GM04503 (cell line): ENCODE results near the gene EXOSC10.
"Not testable (repeated sequence)": the region's sequence is repeated elsewhere in the genome, so short reads cannot be mapped to it uniquely, and the experiment has no call there.

Source experiments
- DNase-seq: peaks from one replicate; pipeline ENCODE4 v3.0.0-alpha.2; 2012; ENCODE audit warnings: low read depth

The EXOSC10 gene

GRCh38 chr1:11044086-11044848 lies 55.4 kb downstream of the EXOSC10 start:
- no peak for DNase-seq

- no peak for DNase-seq
Observed at GRCh38 chr1:11042995-11043874, 56.4 kb downstream of the EXOSC10 start.

DNA sequence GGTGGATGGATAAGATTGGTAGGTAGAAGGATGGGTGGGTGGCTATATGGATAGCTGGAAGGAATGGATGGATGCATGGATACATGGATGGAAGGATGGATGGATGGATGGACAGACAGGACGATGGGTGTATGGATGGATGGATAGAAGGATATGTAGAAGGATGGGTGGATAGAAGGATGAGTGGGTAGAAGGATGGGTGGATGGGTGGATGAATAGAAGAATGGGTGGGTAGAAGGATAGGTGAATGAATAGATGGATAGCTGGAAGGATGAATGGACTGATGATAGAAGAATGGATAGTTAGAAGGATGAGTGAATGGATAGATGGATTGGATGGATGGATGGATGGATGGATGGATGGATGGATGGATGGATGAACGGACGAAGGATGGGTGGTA lies 57.6 kb downstream of the EXOSC10 start:
- DNase-seq: no peak

- no peak for DNase-seq
Observed at GRCh38 chr1:11041048-11041447, 58.6 kb downstream of the EXOSC10 start.

GRCh38 chr1:11040105-11040429 lies 59.6 kb downstream of the EXOSC10 start:
- not testable (repeated sequence) for DNase-seq

DNA sequence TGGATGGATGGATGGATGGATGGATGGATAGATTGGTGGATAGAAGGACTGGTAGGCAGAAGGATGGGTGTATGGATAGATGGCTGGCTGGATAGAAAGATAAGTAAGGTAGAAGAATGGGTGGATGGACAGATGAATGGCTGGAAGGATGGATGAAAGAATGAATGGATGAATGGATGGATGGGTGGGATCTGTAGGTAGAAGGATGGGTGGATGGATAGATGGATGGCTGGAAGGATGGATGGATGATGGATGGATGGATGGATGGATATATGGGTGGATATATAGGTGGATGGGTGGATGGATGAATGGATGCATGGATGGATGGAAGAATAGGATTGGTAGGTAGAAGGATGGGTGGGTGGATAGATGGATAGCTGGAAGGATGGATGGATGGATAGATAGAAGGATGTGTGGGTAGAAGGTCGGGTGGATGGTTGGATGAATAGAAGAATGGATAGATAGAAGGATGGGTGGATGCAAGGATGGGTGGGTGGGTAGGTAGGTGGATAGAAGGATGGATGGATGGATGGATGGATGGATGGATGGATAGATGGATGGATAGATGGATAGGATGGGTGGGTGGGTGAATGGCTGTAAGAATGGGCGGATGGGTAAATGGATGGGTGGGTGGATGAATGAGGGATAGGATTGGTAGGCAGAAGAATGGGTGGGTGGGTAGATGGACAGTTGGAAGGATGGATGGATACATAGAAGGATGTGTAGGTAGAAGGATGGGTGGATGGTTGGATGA lies 60.1 kb downstream of the EXOSC10 start:
- DNase-seq: no peak

- peak; percentile 28 for DNase-seq
Observed at GRCh38 chr1:11037740-11038182, 61.9 kb downstream of the EXOSC10 start.

GRCh38 chr1:11037019-11037739 lies 62.5 kb downstream of the EXOSC10 start:
- not testable (repeated sequence) for DNase-seq

DNA sequence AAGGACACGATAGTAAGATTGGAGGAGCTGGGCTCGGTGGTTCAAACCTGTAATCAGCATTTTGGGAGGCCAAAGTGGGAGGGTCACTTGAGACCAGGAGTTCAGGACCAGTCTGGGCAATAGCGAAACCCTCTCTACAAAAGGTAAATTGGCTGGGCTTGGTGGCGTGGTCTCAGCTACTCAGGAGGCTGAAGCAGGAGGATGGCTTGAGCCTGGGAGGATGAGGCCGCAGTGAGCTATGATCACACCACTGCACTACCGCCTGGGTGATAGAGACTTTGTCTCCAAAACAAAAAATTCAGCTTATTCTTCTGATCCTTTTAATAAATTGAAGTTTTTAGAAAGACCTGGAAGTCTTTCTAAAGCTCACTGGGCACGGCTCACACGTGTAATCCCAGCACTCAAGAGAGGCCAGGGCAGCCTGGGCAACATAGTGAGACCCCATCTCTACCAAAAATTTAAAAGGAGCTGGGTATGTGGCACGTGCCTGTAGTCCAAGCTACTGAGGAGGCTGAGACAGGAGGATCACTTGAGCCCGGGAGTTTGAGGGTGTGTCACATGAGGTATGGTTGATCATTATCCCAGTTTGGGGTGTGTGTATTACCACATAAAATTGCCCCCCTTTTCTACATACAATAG lies 67.9 kb downstream of the EXOSC10 start:
- no peak for DNase-seq

GRCh38 chr1:11030865-11031264 lies 68.8 kb downstream of the EXOSC10 start:
- DNase-seq: no peak

- DNase-seq: no peak
Observed at GRCh38 chr1:11028018-11028417, 71.7 kb downstream of the EXOSC10 start.

DNA sequence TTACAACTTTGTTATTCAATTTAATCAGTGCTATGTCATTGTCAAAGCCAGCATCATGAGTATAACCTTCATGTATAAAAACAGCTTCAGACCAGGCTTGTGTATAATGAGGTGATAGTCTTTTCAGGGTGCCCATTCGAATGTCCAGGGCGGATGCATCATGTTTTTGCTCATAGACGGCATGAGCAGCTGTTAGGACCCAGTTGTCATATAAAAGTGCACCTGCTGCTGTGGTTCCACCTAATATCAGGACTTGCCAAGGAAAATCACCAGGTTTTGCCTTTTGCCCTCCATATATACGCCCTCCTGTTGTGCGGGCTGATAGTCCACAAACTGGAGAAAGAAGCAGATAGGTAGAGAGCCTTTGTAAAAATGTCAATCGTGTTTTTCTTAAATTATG lies 72.4 kb downstream of the EXOSC10 start:
- DNase-seq: no peak

DNA sequence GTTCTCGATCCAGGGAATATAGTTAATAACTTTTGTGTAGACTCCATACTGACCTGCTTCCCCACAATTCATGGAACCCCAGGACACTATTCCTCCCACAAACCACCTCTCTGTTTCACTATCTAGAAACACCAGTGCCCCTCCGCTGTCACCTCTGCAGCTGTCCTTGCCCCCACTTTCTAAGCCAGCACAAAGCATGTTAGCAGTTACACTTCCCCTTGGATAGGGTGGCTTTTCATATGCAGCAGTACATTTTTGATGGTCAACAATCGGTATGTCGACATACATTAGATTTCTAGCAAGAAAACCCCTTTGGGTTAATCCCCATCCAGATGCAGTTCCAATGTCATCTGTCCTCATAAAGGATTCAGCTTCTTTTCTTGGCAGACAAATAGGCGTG lies 72.8 kb downstream of the EXOSC10 start:
- DNase-seq: no peak

DNA sequence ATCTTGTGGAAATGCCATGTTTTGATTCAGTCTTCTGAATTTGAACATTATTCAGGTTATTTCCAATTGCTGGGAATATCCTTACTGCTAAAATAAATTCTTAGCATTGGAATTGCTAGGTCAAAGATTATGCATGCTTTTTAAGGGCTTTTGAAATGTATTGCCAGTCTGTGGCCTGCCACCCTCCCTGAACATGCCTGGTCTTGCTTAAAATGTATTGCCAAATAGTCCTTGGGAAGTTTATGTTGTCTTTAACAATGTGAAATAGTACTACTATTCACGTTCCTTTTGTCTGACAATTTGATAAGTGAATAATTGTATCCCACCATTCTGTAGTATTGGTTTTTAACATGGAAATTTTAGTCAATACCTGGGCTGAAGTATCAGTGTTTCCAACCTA lies 73.6 kb downstream of the EXOSC10 start:
- no peak for DNase-seq

DNA sequence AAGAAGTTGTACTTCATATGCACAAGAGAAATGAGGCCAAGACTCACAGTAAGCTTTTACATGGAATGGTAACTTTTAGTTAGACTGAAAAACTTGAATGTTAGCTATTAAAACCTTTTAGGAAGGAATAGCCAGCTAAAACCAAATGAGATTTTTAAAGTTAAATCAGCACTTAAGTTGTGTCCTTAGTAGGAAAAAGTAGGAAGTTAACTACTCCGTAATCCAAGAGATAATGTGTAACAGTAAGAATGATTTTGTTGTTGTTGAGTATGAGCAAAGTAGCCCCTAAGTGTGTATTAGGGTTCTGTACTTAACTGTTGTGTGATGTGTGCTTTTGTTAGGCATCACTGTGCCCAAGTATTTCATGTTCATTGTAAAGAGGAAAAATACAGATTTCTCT lies 74.1 kb downstream of the EXOSC10 start:
- no peak for DNase-seq

DNA sequence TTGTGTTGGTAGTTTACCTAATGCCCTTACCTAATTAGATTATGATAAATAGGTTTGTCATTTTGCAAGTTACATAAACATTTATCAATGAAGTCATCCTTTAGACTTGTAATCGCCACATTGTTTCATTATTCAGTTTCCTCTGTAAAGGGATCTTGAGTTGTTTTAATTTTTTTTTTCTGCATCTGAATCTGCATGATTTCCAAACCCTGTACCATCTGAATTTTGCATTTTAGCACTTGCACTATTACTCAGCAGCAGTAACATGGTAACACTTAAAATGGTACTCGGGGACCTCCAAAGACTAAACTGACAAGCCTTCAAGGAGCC lies 74.8 kb downstream of the EXOSC10 start:
- no peak for DNase-seq

DNA sequence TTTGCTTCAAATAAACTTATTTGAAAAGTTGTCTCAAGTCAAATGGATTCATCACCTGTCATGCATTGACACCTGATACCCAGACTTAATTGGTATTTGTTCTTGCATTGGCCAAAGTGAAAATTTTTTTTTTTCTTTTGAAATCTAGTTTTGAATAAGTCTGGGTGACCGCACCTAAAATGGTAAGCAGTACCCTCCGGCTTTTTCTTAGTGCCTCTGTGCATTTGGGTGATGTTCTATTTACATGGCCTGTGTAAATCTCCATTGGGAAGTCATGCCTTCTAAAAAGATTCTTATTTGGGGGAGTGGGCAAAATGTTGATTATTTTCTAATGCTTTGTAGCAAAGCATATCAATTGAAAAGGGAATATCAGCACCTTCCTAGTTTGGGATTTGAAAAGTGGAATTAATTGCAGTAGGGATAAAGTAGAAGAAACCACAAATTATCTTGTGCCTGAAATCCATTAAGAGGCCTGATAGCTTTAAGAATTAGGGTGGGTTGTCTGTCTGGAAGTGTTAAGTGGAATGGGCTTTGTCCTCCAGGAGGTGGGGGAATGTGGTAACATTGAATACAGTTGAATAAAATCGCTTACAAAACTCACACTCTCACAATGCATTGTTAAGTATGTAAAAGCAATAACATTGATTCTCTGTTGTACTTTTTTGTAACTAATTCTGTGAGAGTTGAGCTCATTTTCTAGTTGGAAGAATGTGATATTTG lies 75.4 kb downstream of the EXOSC10 start:
- no peak for DNase-seq

GRCh38 chr1:11023201-11023600 lies 76.5 kb downstream of the EXOSC10 start:
- no peak for DNase-seq

DNA sequence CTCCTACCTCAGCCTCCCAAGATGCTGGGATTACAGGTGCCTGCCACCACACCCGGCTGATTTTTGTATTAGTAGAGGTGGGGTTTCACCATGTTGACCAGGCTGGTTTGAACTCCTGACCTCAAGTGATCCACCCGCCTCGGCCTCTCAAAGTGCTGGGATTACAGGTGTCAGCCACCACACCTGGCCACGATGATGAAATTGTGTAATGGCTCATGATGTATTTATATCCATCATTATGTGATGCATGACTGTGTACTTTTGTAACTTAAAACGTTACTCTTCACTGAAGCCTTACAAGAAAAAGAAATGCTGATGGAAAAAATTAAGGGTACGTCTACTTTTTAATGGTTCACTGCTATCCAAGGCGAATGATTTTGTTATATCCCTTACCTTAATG lies 79.7 kb downstream of the EXOSC10 start:
- no peak for DNase-seq

- not testable (repeated sequence) for DNase-seq
Observed at GRCh38 chr1:11019358-11019757, 80.3 kb downstream of the EXOSC10 start.
